ENCODE results near the gene CNFN.

GRCh38 chr19:42344336-42344893 is 45.7 kb downstream of the CNFN start:
- TF ChIP-seq CTCF (IDR thresholded peaks at IDR 0.05) (no peak), POLR2A (IDR thresholded peaks at IDR 0.05) (no peak)
